NCI-H2196 (cell line): Measurements from ENCODE around the gene ATP4B.
"Not testable (repeated sequence)": the region's sequence is repeated elsewhere in the genome, so short reads cannot be mapped to it uniquely, and the experiment has no call there.

Experiments
- DNase-seq: peaks from one replicate; lab custom pipeline; 2025; ENCODE audit not compliant: unreplicated experiment; lab: John Stamatoyannopoulos, UW

The ATP4B gene

DNA sequence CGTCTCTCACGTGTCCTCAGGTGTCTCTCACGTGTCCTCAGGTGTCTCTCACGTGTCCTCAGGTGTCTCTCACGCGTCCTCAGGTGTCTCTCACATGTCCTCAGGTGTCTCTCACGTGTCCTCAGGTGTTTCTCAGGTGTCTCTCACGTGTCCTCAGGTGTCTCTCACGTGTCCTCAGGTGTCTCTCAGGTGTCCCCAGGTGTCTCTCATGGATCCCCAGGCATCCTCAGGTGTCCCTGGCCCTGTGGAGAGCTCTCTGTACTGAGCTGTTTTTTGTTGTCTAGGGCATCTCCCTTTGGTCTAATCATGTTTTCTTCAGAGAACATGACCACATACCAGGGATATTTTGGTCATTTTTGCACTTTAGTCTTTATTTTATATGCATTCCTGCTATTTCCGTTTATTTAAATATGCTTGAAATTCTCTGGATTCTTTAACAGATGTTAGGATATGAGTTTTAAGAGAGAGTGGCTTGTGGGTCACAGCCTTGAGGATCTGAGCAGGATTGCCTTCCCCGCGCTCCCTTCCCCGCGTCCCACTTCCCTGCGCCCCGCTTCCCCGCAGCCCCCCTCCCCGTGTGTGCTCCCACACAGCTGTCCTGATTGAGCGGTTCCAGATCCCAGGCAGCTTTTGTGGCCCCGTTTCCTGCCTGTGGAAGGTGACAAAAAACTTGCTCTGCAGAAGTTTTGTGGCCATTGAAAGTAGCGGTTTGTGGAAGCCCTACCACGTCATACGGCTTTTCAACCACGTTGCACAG is 31.9 kb downstream of the ATP4B start:
- no peak for DNase-seq

DNA sequence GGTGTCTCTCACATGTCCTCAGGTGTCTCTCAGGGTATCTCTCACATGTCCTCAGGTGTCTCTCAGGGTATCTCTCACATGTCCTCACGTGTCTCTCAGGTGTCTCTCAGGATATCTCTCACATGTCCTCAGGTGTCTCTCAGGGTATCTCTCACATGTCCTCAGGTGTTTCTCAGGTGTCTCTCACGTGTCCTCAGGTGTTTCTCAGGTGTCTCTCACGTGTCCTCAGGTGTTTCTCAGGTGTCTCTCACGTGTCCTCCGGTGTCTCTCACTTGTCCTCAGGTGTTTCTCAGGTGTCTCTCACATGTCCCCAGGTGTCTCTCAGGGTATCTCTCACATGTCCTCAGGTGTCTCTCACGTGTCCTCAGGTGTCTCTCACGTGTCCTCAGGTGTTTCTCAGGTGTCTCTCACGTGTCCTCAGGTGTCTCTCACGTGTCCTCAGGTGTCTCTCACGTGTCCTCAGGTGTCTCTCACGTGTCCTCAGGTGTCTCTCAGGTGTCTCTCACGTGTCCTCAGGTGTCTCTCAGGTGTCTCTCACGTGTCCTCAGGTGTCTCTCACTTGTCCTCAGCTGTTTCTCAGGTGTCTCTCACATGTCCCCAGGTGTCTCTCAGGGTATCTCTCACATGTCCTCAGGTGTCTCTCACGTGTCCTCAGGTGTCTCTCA is 33.2 kb downstream of the ATP4B start:
- DNase-seq: not testable (repeated sequence)

DNA sequence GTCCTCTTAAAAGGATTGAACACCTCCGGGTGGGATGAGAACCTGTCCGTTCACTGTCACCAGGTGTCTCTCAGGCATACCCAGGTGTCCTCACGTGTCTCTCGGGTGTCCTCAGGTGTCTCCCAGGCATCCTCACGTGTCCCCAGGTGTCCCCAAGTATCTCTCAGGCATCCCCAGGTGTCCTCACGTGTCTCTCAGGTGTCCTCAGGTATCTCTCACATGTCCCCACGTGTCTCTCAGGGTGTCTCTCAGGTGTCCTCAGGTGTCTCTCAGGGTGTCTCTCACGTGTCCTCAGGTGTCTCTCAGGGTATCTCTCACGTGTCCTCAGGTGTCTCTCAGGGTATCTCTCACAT is 33.8 kb downstream of the ATP4B start:
- no peak for DNase-seq

DNA sequence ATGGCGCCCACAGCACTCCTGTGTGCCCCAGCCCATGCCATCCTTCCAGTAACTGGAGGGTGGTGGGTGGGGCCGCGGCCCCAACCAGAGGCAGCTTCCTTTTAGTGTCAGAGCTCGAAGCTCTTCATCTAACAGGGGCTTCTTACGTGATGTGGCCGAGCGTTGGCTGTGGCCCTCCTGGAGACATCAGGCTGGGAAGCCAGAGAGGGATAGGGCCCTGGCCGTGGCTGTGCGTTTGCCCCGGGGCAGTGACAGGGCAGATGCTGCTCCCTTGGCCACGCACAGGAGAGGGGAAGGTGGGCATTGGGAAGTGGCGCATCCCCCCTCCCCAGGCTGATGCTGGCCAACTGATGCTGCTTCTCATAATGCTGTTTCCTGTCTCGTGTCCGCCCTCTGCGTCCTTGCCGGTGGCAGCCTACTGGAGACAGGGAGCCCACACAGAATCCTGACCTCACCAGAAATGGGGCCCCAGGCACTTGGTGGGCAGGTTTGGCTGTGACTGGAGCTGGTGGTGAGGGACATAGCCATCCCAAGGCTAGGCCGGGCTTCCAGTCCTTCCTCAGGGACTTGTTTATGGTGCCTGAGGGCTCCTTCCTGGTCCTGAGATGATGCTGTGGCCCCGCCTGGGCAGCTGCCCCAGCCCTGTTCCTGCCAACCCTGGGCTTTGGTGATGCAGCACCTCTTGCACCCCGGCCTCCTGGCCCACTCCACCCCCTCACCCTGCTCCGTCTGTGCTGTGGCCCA is 34.3 kb downstream of the ATP4B start:
- no peak for DNase-seq

DNA sequence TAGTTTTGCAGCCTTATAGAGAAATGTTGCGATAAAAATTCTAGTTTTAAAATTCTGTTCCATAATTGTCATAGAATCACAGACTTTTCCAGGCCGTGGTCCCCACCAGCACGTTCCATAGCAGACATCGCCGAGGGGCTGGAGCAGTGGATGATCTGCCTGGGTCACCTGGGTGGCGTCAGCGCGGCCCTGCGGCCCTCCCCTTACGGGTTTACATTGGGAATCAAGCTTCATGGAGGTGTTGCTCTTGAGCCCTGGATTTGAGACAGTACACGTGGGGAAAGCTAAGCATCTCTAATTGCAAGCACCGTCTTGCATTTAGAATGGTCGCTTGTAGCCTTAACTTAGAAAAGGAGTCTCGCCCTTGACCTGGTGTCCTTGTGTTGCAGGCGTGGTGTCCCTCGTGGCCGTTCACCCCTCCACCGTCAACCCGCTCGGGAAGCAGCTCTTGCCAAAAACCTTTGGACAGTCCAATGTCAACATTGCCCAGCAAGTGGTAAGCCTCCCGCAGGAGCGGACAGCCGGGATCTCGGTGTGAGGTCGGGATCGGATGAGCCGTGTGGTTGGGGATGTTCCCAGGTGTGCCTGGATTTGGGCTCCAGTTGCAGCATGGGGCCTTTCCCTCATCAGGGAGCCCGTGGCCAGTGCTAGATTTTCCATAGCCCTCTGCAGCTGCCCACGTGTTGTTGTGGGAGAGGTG is 35.1 kb downstream of the ATP4B start:
- DNase-seq: no peak

DNA sequence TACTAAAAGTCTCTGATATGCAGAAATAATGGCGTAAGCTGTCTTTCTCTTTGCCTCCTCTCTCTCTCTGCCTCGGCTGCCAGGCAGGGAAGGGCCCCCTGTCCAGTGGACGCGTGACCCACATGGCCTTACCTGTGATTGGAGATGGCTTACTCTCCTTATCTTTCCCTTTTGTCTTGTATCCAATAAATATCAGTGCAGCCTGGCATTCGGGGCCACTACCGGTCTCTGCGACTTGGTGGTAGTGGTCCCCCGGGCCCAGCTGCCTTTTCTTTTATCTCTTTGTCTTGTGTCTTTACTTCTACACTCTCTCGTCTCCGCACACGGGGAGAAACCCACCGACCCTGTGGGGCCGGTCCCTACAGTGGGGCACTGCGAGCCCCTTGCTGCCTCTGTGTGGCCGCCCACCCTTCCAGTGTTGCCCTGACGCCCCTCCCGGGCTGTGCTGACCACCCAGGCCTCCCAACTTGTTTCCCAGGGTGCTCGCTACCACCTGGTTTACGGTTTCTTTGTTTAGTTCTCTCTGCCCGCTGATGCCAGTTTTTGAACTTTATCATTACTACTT is 35.9 kb downstream of the ATP4B start:
- DNase-seq: not testable (repeated sequence)

DNA sequence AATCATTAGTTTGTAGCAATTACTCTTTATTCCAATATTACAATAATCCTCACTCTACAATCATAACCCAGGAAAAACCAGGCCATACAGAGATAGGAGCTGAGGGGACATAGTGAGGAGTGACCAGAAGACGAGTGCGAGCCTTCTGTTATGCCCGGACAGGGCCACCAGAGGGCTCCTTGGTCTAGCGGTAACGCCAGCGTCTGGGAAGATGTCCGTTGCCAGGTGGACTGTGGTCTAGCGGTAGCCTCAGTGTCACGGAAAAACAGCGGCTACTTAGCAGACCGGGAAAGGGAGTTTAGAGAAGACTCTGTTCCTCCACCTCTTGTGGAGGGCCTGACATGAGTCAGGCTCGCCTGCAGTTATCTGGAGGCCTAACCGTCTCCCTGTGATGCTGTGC is 36.5 kb downstream of the ATP4B start:
- not testable (repeated sequence) for DNase-seq

DNA sequence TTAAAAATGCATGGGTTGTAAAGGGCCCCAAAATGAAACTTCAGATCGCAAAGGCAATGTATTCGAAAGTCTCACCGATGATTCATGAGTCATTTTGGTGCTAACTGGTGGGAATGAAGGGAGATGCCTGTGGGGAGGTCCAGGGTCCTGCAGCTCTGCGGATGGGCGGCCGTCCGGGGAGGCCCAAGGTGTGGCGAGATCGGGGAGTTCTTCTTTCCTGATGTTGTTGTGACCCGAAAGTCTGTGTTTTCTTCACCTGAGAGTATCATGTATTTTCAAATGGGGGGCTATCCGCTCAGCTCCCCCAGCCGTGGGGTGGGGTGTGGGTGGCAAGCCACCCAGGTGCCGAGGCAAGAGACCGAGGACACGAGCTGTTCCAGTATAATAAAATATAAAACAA is 37.0 kb downstream of the ATP4B start:
- DNase-seq: no peak

DNA sequence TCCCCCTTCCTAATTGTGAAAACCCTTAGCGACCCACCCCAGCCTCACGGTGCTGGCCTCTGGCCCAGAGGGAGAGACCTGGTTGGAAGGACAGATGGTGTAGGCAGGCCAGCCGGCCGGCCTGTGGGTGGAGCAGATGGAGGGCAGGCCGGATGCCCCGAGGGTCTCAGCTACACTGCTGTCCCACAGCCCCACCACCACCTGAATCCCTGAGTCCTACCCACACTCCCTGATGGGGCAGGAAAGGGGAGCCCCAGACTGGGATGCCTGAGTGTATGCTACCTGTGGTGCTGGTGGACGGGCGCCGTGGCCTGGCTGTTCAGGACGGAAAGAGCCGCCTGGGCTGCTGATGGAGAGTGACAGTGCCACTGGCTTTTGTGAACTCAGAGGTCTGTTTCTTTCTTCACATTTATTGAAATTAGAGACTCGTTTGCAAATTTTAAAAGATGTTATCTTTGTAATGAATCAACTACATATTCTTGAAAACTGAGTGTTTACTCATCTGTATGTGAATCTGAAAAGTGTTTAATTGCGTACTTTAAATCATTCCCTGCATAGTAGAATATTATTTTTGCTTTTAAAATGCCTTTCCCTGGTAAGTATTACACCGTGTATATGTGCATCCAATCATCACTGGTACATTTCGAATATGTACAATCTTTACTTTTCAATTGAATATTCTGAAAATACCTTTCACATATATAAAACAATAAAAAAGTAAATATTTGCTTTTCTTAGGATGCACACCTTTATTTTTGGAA is 37.8 kb downstream of the ATP4B start:
- no peak for DNase-seq

DNA sequence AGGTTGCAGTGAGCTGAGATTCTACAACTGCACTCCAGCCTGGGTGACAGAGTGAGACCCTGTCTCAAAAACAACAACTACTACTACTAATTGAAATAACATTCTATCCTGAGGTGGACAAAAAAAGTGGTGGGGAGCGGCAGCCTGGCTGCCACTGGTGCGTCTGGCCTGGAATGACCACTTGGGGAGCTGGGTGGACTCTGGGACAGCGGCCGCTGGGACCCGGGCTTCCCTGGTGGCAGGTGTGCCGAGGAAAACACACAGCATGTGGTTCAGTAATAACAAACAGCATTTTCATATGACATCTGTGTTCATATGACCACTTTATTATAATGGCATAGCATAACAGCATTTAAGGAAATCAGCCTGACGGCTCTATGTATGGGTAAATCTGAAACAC is 39.5 kb downstream of the ATP4B start:
- DNase-seq: no peak

DNA sequence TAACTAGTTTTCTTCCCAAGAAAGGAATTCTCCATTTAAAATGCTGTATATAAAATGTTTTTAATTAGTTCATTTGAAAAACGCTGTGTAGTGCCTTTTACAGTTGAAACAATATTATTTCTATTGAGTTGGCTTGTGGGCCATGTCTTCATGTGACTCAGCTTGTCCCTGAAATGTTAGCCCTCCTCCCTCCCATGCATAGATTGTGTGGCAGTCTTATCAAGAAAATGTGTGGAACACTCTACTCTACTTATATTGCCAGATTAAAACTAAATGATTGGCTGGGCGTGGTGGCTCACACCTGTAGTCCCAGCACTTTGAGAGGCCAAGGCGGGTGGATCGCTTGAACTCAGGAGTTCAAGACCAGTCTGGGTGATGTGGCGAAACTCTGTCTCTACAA is 40.0 kb downstream of the ATP4B start:
- no peak for DNase-seq

DNA sequence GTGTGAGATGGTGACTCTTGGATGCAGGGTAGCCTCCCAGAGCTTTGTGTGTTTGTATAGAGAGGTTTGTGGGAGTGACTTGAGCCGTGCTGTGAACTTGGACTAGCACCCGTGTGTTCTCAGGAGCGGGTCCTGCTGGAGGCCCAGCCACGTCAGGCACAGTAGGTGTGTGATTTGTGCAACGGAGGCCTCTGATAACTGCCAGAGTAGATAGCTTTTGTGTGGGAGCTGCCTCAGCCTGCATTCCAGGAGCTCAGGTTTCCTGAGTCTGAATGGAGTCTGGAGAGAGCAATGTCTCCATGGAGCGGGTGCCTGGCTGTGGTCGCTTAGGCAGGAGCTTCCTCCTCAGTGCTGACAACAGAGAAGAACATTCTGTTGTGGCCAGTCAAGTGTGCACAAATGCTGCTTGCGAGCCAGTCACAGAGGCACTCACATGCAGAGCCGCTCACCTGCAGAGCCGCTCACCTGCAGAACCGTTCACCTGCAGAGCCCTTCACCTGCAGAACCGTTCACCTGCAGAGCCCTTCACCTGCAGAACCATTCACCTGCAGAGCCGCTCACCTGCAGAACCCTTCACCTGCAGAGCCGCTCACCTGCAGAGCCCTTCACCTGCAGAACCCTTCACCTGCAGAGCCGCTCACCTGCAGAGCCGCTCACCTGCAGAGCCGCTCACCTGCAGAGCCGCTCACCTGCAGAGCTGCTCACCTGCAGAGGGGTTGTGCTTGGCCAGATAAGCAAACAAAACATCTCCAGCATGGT is 40.8 kb downstream of the ATP4B start:
- peak; percentile 51 for DNase-seq

DNA sequence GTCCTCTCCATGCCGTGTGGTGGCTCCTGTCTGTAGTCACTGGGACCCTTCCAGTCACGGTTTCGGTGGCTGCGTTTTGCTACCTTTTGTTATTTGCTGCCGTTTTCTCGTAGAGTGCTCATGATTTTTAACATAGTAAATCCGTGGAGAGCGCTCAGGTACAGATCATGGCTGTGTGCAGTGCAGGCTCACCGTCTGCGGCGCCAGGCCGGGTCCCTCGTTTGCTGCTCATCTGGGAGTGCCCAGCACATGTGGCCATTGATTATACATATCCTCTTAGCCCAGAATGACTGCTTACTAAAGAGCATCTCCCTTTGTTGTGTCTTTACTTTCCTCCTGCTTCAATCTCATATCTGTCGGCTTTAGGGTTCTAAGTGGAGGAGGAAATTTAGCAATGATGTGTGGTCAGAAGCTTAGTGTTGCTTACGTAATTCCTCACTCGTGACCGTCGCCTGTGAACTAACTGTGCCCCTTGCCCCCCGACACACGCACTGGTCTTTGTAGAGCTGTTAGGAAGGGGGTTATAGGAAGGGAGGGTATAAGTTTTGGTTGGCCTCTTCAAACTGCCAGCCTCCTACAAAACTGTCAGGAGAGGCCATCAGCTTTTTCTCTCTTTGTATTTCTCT is 41.6 kb downstream of the ATP4B start:
- no peak for DNase-seq

DNA sequence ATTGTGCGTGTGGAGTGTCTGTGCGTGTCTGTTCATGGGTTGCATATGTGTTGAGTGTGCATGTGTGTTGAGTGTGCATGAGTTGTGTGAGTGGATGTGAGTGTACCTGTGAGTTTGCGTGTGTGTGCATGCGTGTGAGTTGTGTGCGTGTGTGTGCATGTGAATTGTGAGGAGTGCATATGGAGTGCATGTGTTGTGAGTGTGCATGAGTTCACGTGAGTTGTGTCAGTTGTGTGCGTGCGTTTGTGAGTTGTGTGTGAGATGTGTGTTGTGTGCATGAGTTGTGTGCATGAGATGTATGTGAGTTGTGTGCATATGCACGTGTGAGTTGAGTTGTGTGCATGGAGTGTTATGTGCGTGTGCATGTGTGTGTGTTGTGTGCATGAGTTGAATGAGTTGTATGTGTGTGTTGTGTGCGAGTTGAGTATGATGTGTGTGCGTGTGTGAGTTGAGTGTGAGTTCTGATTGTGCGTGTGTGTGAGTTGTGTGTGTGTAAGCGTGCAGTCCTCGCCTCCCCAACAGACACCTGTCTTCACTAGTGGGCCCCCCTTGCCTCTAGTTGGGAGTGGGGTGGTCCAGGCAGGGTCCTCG is 44.1 kb downstream of the ATP4B start:
- no peak for DNase-seq

DNA sequence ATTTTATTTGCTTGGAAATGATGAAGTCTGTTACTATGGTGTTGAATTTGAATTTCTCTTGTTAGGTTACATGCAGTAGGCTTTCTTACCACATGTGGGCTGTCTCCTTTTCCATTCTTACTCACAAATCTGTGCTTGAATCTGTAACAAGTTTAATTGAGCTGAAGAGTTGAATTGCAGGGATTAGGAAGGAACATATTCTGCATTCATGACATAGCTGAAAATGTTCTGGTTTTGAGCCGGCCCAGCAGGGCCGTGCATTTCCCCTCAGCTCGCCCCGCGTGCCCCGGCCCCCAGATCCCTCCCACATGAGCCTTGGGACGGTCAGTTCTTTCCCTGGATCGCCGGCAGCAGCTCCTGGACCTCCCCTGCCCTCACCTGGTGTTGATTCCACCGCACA is 45.4 kb downstream of the ATP4B start:
- DNase-seq: no peak

DNA sequence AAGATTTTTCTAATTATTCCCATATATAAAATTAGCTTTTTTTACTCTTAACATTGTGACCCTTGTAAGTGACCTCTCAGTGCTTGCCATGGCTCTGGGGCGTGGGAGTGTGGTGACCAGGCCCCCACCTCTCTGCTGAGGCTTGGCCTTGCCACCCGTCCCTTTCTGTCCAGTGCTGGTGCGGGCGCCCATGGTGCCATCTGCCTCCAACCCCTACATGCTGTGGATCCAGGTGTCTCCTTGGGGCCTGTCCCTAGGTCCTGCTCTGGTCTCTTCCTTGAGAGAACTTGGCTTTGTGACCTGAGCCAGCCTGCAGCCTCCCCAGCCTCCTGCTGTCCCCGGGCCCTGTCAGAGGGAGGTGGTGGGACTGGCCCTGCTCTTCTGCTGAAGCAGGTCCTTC is 46.0 kb downstream of the ATP4B start:
- no peak for DNase-seq

DNA sequence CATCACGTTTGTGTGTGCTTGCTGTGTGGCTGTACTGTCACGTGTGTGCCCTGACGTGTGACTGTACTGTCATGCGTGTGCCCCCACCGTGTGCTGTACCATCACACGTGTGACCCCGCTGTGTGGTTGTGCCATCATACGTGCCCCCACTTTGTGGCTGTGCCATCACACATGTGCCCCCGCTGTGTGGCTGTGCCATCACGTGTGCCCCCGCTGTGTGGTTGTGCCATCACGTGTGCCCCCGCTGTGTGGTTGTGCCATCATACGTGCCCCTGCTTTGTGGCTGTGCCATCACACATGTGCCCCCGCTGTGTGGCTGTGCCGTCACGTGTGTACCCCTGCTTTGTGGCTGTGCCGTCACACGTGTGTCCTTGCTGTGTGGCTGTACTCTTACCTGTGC is 47.7 kb downstream of the ATP4B start:
- DNase-seq: no peak

DNA sequence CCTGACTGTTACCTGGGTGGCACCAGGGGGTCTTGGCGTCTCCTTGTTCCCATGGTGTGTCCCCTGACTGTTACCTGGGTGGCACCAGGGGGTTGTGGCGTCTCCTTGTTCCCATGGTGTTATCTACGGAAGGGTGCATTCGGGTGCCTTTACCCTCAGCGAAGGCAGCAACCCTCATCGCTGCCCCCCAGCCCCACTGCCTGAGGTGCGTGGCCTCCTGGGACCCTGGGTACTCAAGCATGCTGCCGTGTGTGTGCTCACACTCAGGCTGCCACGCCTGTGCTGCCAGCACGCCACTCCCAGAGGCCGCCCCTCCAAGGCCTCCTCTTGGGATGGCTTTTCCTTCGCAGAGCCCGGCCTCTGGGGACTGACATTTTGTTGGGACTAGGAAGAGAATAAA is 48.4 kb downstream of the ATP4B start:
- no peak for DNase-seq

DNA sequence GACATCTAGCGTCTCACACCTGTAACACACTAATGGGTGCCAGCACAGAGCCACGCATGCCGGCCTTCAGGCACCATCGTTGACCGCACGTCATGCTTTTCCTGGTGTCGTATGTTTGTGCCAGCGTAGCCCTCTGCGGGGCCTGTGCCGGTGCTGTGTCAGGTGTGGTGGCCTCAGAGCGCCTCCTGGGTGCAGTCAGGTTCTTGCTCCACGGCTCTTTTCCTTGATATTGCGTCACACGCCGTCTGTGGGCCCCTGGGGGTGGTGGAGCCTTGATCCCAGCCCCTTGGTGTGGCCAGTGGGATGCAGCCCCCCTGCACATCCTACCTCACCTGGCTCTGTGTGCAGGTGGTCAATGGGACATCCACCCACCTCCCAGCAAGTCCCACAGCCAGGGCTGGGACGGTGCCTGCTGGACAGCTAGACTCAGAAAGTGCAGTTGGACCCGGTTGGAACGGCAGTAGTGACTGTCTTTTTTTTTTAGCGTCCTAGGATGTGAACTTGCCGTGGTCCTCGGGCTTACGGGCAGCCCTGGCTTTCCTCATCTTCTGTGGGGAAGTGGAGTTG is 48.9 kb downstream of the ATP4B start:
- DNase-seq: no peak
